ENCODE measurements around the gene EEPD1.
A peak's percentile ranks its signal among the peaks of the same experiment; 100 is the strongest.

Gene EEPD1

DNA sequence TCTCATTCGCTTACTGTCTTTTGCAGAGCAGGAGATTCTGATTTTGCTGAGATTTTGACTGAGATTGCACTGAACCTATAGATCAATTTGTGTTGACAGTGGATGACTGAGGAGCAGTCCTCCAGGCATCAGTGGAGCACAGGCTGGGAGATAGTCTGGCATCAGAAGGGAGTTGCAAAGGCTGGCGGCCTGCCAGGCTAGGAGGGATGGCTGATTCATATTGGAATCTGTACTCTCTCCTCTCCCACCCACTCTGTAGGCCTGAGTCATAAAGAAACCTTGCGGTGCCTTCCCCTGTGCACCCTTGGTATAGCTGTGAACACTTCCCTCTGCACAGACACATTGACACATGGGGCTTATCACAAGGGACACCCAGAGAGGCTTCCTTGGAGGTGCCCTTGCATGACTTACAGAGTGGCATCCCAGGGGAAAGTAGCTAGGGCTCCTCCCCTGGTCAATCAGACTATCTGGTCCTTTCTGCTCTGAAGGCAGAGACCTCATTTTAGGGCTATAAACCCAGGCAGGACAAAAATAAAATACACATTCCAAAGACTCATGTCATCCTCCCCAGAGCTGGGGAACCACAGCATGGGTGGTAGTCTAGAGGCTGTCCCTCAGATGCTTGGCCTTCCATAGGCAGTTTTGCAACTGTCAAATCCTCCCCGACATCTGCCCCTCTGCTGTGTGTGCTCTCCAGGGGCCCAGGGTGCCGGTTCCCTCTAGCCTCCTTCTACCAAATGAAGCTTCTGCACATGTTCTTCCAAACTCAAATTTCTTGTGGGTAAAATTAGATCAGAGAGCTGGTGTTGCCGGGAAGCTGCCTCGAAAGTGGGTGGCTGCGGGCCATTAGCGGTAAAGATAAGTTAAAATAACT, 37.4 kb upstream of the EEPD1 start (continued):
- TF ChIP-seq OSR1 (CRISPR knock-in tag; IDR thresholded peaks at IDR 0.05), result no peak
- TF ChIP-seq CSDC2 (CRISPR knock-in tag; IDR thresholded peaks at IDR 0.05), result 0 out of 2 replicates have a peak, but pooled peaks have one; percentile 50
- no peak for TF ChIP-seq SNAI2 (CRISPR knock-in tag; IDR thresholded peaks at IDR 0.05)
- TF ChIP-seq RARB (CRISPR knock-in tag; IDR thresholded peaks at IDR 0.05), result no peak
- TF ChIP-seq PPARA (CRISPR knock-in tag; IDR thresholded peaks at IDR 0.05; ENCODE audit: borderline replicate concordance), result no peak
- peak; percentile 35; the same call in 1 of the 2 replicates for TF ChIP-seq ISL1 (CRISPR knock-in tag; IDR thresholded peaks at IDR 0.05)
- no peak for TF ChIP-seq ARNTL (CRISPR knock-in tag; IDR thresholded peaks at IDR 0.05; ENCODE audit: borderline replicate concordance, low read depth)

DNA sequence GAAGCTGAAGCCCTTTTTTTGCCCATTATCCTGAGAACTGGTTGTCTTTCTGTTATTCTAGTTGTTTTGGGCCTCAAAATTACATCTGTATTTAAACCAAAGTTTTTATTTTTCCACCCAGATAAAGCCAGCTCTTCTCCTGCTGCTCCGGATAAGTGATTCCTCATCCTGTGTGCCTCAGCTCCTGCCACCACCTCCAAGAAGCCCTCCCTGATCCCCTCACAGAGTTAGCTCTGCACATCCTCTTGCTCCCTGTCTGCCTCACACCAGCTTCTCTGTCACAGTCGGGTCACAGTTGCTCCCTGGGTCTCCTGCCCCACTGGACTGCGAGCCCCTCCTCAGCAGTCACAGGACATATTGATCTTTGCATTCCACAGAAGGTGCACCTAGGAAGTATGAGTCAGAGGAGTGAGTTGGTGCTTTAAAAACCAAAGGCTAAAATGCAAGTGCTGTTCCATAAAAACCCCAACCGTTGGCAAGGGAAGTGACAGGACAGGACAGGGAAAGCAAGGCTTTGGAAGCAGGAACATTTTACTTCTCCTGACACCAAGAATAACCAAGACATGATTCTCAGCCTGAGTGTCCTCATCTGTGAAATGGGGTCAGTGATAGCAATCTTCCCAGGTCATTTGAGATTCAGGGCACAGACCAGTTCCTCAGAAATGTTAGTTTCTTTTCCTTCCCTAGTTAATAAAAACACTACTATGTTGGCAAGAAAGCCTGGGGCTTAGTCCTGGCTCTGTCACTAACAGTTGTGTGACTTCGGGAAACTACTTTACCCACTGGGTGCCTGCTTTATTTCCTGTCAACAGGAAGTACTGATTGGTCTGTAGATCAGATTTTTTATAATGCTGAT, 36.5 kb upstream of the EEPD1 start:
- TF ChIP-seq RARB (CRISPR knock-in tag; IDR thresholded peaks at IDR 0.05), result no peak
- peak; percentile 4; the same call in 2 of the 3 replicates for ATAC-seq

DNA sequence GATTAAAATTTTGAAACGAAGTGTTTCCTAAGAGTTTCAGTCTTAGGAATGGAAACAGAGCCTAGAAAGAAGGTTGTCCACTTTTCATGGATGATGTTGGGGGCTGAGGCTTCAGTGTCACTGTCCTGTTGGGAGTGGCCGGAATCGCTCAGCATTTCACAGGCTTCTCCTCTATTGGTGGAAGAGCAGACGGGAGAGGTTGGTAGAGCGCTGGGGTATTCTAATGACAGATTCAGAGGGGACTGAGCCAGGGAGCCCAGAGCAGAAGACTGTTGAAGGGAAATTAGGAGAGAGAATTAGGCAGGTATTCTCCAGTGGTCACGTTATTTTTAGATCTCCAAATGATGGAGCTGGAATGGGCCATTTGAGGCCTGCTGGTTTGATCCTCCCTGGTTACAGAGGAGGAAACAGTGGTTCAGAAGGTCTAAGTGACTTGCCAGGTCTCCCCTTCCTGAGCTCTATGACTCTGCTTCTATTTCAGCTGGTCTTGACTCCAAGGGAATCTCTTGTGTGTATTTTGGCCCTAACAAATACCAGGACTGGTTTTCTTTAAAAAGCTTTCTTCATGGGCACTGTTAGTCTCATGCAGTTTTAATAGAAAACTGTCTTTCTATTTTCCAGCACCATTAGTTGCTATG, 35.7 kb upstream of the EEPD1 start:
- no peak for ATAC-seq
- TF ChIP-seq, protein P1, sequence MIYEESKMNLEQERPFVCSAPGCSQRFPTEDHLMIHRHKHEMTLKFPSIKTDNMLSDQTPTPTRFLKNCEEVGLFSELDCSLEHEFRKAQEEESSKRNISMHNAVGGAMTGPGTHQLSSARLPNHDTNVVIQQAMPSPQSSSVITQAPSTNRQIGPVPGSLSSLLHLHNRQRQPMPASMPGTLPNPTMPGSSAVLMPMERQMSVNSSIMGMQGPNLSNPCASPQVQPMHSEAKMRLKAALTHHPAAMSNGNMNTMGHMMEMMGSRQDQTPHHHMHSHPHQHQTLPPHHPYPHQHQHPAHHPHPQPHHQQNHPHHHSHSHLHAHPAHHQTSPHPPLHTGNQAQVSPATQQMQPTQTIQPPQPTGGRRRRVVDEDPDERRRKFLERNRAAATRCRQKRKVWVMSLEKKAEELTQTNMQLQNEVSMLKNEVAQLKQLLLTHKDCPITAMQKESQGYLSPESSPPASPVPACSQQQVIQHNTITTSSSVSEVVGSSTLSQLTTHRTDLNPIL (CRISPR knock-in tag; IDR thresholded peaks at IDR 0.05; ENCODE audit: low read depth), result no peak
- TF ChIP-seq ZNF70 (CRISPR knock-in tag; IDR thresholded peaks at IDR 0.05) (no peak), TCF4 (CRISPR knock-in tag; IDR thresholded peaks at IDR 0.05; ENCODE audit: borderline replicate concordance) (no peak), ARNTL (CRISPR knock-in tag; IDR thresholded peaks at IDR 0.05; ENCODE audit: borderline replicate concordance, low read depth) (no peak), ESRRG (CRISPR knock-in tag; IDR thresholded peaks at IDR 0.05) (no peak), PPARA (CRISPR knock-in tag; IDR thresholded peaks at IDR 0.05; ENCODE audit: borderline replicate concordance) (no peak), ZNF565 (CRISPR knock-in tag; conservative IDR thresholded peaks at IDR 0.05; ENCODE audit: low read depth) (no peak), OSR1 (CRISPR knock-in tag; IDR thresholded peaks at IDR 0.05) (no peak), GLIS3 (CRISPR knock-in tag; IDR thresholded peaks at IDR 0.05) (no peak), BACH2 (CRISPR knock-in tag; IDR thresholded peaks at IDR 0.05; ENCODE audit: borderline replicate concordance) (no peak), ZNF8 (CRISPR knock-in tag; IDR thresholded peaks at IDR 0.05) (no peak), ZC3H10 (CRISPR knock-in tag; IDR thresholded peaks at IDR 0.05) (no peak), ISL1 (CRISPR knock-in tag; IDR thresholded peaks at IDR 0.05) (no peak)
- TF ChIP-seq, protein P2, sequence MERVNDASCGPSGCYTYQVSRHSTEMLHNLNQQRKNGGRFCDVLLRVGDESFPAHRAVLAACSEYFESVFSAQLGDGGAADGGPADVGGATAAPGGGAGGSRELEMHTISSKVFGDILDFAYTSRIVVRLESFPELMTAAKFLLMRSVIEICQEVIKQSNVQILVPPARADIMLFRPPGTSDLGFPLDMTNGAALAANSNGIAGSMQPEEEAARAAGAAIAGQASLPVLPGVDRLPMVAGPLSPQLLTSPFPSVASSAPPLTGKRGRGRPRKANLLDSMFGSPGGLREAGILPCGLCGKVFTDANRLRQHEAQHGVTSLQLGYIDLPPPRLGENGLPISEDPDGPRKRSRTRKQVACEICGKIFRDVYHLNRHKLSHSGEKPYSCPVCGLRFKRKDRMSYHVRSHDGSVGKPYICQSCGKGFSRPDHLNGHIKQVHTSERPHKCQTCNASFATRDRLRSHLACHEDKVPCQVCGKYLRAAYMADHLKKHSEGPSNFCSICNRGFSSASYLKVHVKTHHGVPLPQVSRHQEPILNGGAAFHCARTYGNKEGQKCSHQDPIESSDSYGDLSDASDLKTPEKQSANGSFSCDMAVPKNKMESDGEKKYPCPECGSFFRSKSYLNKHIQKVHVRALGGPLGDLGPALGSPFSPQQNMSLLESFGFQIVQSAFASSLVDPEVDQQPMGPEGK (CRISPR knock-in tag; IDR thresholded peaks at IDR 0.05; ENCODE audit: borderline replicate concordance), result no peak
- TF ChIP-seq, protein P3, sequence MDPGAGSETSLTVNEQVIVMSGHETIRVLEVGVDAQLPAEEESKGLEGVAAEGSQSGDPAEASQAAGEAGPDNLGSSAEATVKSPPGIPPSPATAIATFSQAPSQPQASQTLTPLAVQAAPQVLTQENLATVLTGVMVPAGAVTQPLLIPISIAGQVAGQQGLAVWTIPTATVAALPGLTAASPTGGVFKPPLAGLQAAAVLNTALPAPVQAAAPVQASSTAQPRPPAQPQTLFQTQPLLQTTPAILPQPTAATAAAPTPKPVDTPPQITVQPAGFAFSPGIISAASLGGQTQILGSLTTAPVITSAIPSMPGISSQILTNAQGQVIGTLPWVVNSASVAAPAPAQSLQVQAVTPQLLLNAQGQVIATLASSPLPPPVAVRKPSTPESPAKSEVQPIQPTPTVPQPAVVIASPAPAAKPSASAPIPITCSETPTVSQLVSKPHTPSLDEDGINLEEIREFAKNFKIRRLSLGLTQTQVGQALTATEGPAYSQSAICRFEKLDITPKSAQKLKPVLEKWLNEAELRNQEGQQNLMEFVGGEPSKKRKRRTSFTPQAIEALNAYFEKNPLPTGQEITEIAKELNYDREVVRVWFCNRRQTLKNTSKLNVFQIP (CRISPR knock-in tag; IDR thresholded peaks at IDR 0.05; ENCODE audit: borderline replicate concordance, low read depth), result no peak
- TF ChIP-seq, protein P4, sequence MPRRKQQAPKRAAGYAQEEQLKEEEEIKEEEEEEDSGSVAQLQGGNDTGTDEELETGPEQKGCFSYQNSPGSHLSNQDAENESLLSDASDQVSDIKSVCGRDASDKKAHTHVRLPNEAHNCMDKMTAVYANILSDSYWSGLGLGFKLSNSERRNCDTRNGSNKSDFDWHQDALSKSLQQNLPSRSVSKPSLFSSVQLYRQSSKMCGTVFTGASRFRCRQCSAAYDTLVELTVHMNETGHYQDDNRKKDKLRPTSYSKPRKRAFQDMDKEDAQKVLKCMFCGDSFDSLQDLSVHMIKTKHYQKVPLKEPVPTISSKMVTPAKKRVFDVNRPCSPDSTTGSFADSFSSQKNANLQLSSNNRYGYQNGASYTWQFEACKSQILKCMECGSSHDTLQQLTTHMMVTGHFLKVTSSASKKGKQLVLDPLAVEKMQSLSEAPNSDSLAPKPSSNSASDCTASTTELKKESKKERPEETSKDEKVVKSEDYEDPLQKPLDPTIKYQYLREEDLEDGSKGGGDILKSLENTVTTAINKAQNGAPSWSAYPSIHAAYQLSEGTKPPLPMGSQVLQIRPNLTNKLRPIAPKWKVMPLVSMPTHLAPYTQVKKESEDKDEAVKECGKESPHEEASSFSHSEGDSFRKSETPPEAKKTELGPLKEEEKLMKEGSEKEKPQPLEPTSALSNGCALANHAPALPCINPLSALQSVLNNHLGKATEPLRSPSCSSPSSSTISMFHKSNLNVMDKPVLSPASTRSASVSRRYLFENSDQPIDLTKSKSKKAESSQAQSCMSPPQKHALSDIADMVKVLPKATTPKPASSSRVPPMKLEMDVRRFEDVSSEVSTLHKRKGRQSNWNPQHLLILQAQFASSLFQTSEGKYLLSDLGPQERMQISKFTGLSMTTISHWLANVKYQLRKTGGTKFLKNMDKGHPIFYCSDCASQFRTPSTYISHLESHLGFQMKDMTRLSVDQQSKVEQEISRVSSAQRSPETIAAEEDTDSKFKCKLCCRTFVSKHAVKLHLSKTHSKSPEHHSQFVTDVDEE (CRISPR knock-in tag; IDR thresholded peaks at IDR 0.05), result no peak

Measured in SK-N-SH treated with all-trans-retinoic acid at 6 μM for 48 hours (cell line).